Fibroblast of skin of scalp (primary cell): ENCODE results near the gene CTR9. TPM values are rescaled to one million over a fixed set of nuclear protein-coding genes. Genes with fewer than 3 reads are reported as not detected.

Experiments used
- DNase-seq: peaks from one replicate; pipeline ENCODE4 v3.0.0-alpha.2; 2013
- polyA plus RNA-seq, 2 experiments: library from polyadenylated mRNA; unstranded; fragments of 120-200 nt; gene quantifications; one replicate each; pipeline ENCODE4 v1.2.1, GENCODE V29; 2013; ENCODE audit not compliant: insufficient read length in 2 of 2

Gene CTR9
- polyA plus RNA-seq (2013, experiment 1 of 2; ENCODE audit: insufficient read length): 25.3 TPM
- polyA plus RNA-seq (2013, experiment 2 of 2; ENCODE audit: insufficient read length): 27.7 TPM

DNA sequence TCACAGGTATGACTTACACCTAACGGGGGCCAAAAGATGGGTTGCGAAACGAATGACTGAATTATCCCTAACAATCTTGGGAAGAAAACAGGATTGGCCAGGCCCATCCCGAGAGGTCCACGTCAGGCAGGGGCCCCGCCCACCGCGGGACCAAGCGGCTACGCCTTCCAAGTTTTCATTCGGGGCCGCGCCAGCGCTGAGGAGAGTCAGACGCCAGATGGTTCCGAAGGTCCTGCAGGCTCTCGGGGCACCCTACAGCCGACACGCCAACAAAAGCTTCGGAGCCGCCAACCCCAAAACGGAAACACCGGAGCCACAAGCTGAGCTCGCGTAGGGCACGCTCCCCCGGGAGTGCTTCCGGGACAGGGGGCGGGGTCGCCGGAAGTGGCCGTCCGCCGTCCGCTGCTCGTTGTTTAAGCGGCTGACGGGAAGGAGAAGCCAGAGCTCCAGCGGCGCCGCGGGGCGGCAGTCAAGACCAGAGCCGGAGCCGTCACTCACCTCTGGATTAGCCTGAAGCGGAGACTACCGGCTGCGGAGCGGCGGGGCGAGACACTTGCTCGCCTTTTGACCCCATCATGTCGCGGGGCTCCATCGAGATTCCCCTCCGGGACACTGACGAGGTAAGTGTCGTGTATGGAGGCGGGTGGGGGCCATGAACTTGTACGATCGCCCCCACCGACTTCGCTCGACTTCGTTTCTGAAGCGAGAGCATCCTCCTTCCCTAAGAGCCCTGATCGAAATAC lies at the start of gene CTR9:
Gene CTR9 (plus strand): TSS at position 409 of the 743 bp plus-strand sequence. CDS start 167 bp downstream, at position 576.
- DNase-seq: peak; percentile 93

DNA sequence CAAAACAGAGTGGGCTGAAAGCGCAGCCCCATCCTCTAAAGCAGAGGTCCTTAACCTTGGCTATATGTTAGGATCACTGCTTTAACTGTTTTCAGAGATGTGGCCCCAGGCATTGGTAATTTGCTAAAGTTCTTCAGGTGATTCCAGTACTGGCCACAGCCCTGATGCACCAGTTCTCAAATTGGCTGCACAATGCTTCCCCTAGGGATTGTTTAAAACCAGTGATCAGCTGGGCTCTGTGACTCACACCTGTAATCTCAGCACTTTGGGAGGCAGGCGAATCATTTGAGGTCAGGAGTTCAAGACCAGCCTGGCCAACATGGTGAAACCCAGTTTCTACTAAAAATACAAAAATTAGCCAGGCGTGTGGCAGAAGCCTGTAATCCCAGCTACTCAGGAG lies 49.1 kb upstream of the CTR9 start:
- DNase-seq: no peak

GRCh38 chr11:10708131-10708530 lies 42.9 kb upstream of the CTR9 start:
- DNase-seq: no peak

DNA sequence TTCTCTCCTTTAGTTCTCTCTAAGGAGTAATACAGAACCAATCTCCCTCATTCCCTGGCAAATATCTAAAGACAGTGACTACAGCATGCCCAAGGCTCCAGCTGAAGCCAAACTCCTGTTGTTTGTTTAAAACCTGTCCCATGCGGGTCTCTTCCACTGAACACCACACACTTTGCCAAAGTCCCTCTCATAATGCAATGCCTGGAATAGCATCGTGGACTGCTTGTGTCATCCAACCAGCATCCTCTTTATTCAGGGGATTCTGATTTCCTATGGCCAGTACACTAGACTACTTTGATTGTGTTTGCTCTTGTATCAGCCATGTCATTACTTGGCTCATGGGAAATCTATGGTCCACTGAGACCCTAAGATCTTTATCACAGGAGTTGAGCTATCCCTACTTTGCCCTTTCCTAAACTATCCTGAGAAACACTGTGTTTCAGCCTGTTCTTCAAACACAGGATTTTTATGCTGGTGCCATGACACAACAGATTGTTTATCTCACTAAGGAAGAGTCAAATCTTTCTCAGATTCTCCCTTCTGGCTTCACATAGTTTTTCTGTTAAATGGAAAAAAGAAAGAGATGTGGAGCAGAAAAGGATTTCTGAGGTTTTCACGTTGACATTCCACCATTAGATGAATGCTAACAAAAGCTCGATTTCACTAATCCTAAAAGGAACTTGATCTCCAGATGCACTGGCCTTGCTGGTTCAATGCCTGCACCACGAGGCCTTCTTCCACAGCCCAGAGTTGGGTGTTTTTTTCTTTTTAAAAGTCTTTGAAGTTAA lies 41.6 kb upstream of the CTR9 start:
- no peak for DNase-seq

DNA sequence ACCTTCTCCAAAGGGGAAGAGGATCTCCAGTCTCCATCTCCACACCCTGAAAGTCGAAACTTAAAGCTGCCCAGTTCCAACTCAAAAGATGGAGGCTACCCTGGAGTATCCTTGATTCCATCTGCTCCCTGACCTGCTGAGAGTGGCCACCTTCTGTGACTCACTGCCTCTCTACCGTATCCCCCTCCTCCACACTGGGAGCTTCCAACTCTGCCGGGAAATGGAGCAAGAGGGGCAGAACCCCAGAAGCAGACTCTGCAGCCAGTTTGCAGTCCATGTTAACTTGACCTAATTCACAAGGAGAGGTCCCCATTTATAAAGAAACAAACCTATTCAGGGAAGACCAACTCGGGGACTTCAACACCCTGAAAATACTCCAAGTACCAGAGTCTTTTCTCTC lies 35.5 kb upstream of the CTR9 start:
- DNase-seq: no peak

- peak; percentile 80 for DNase-seq
These were observed 34.9 kb upstream of the CTR9 start for GRCh38 chr11:10716122-10716521.

GRCh38 chr11:10716543-10717259 lies 34.3 kb upstream of the CTR9 start:
- DNase-seq: peak; percentile 24

GRCh38 chr11:10719616-10720015 lies 31.4 kb upstream of the CTR9 start:
- DNase-seq: no peak

GRCh38 chr11:10720881-10721376 lies 30.1 kb upstream of the CTR9 start:
- DNase-seq: no peak

GRCh38 chr11:10722307-10722706 lies 28.7 kb upstream of the CTR9 start:
- no peak for DNase-seq

DNA sequence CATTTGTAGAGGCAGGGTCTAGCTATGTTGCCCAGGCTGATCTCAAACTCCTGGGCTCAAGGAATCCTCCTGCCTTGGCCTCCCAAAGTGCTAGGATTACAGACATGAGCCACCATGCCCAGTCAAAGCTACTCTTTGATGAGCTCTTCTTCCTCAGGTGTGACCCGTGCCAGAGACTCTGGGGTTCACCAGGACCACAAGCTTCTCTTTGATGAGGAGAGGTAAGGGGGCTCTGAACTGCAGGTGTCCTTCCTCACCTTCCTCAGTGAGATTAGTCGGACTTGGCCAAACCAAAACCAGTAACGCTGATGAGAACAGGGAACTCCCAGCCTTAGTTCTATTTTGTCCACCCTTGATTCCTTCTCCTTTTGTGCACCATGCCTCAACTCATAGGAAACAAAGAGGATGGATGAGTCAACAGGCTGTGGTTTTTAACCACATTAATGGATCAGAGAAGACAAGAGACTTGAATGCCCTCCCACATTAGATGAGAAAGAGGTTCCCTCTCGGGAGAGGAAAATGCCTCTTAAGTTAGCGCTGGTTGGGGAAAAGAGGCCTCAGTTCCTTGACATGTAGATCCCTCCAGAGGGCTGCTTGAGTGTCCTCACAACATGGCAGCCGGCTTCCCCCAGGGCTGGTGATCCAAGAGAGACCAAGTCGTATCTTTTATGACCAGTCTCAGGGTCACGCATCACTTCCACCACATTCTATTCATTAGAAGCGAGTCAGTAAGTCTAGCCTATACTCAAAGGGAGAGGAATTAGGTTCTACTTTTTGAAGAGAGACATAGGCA lies 25.7 kb upstream of the CTR9 start:
- peak; percentile 78 for DNase-seq

GRCh38 chr11:10725907-10726253 lies 25.2 kb upstream of the CTR9 start:
- DNase-seq: no peak

- peak; percentile 63 for DNase-seq
These were observed 23.7 kb upstream of the CTR9 start for GRCh38 chr11:10727146-10727851.

- DNase-seq: no peak
These were observed 22.9 kb upstream of the CTR9 start for GRCh38 chr11:10728154-10728553.

DNA sequence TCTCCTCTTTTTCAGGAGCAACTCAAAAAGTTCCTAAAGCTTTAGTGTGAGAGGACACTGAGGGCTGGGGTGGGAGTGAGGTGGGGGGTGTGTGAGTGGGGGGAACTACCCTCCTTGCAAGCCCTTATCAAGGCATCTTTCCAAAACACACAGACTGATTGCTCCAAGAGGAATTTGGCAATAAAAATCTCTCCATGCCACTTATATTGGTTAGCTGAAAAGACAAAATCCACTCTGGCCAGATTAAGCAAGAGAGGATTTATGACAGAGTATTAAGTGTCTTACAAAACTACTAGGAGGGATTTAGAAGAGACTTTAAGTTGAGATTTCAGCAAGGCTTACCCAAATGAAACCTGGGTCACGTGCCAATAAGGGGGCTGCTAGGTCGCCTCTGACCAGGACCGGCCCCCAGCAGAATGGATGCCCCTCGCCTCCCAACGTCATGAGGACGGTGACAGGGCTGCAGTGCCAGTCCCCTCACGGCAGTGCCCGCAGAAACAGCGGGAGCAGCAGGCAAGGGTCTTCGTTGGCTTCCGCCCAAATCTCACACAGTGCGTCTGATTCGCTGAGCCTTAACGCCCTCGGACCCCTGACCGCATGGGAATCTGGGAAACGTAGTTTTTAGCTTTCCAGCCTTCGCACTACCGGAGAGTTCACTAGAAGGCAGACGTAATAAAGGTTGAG lies 22.1 kb upstream of the CTR9 start:
- peak; percentile 48 for DNase-seq

DNA sequence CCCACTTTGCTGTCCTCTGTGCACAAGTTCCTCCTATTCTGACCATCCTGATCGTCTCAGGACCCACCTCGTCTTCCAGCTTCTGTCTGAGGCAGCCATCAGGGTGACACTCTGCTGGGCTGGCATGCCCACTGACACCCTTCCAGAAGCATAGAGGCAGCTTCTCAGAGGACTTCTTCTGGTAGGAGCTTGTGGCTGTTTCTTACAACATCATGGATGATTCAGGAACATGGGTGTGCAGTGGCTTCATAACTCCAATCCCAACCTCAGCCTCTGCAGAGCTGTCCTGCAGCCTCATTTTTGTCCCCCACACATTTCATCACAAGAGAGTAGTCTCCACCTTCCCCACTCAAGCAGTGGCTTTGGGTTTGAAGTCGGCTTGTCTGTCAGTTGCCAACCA lies 20.9 kb upstream of the CTR9 start:
- no peak for DNase-seq

DNA sequence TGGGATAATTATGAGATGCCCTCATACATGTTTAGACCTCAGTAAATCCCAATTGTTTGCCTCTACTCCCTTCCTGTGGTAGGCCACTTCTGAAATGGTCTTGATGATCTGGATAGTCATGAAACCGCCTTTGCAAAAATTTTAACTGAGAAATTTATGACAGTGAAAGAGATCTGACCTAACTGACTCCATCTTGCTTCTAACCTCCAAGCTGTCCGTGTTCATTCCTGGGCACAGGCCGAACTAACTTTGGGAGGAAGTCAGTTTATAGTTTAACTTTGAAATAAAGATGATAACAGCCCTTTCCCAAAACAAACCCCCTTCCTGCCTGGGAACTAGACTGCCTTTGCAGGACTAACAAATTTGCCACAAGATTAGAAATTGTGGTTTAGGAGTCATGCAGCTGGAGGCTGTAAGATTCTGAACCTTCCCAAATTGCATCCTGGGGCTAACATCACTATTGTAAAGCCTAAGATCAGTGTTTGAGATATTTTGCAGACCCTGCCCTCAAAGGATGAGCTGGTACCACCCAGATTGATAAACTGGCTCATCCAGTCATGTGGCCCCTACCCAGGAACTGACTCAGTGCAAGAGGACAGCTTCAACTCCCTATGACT lies 19.9 kb upstream of the CTR9 start:
- DNase-seq: no peak

GRCh38 chr11:10735481-10736475 lies 15.3 kb upstream of the CTR9 start:
- DNase-seq: peak; percentile 96
